ENCODE data around the gene SYNC.
A peak's percentile ranks its signal among the peaks of the same experiment; 100 is the strongest.

Gene SYNC

GRCh38 chr1:32666901-32667566 lies 35.5 kb downstream of the SYNC start:
- H3K4me2 ChIP-seq (ENCODE audit: low read length): peak overlapping the region; percentile 42
- H3K9me3 ChIP-seq (ENCODE audit: control insufficient read depth, low read length): no peaks in the 10 kb centered on the region
- H3K9ac ChIP-seq: no peak overlapping the region
- no peak for TF ChIP-seq CTCF (IDR thresholded peaks at IDR 0.05)
- H3K27me3 ChIP-seq (ENCODE audit: control insufficient read depth, insufficient read depth, low read length): no peaks in the 10 kb centered on the region
- no peak overlapping the region for H2AFZ ChIP-seq
- H3K4me3 ChIP-seq (ENCODE audit: low read depth, low read length): no peak overlapping the region
- peak overlapping the region; percentile 78 for H3K27ac ChIP-seq
- peaks cover 2% of the 10 kb centered on the region for H3K79me2 ChIP-seq
- no peaks in the 10 kb centered on the region for H3K36me3 ChIP-seq (ENCODE audit: control insufficient read depth, insufficient read depth, low read length)
- H3K4me1 ChIP-seq: peaks cover 8% of the 10 kb centered on the region

GRCh38 chr1:32665915-32666314 lies 36.7 kb downstream of the SYNC start:
- peaks cover 2% of the 10 kb centered on the region for H3K79me2 ChIP-seq
- H3K9ac ChIP-seq: no peak overlapping the region
- TF ChIP-seq CTCF (IDR thresholded peaks at IDR 0.05): no peak
- no peaks in the 10 kb centered on the region for H3K27me3 ChIP-seq (ENCODE audit: control insufficient read depth, insufficient read depth, low read length)
- H3K4me2 ChIP-seq (ENCODE audit: low read length): no peak overlapping the region
- no peak overlapping the region for H3K4me3 ChIP-seq (ENCODE audit: low read depth, low read length)
- no peaks in the 10 kb centered on the region for H3K36me3 ChIP-seq (ENCODE audit: control insufficient read depth, insufficient read depth, low read length)
- no peaks in the 10 kb centered on the region for H3K9me3 ChIP-seq (ENCODE audit: control insufficient read depth, low read length)
- H3K4me1 ChIP-seq: peaks cover 8% of the 10 kb centered on the region
- no peak overlapping the region for H2AFZ ChIP-seq
- H3K27ac ChIP-seq: peak overlapping the region; percentile 78

- Histone ChIP-seq H3K79me2 (peaks cover 7% of the 10 kb centered on the region), H3K4me2 (ENCODE audit: low read length) (no peak overlapping the region), H2AFZ (no peak overlapping the region), H3K27ac (no peak overlapping the region), H3K4me1 (no peaks in the 10 kb centered on the region), H3K4me3 (ENCODE audit: low read depth, low read length) (no peak overlapping the region), H3K9me3 (ENCODE audit: control insufficient read depth, low read length) (no peaks in the 10 kb centered on the region), H3K36me3 (ENCODE audit: control insufficient read depth, insufficient read depth, low read length) (no peaks in the 10 kb centered on the region), H3K27me3 (ENCODE audit: control insufficient read depth, insufficient read depth, low read length) (no peaks in the 10 kb centered on the region), H3K9ac (no peak overlapping the region)
- no peak for TF ChIP-seq CTCF (IDR thresholded peaks at IDR 0.05)
Observed at GRCh38 chr1:32659581-32659980, 43.0 kb downstream of the SYNC start.

GRCh38 chr1:32652244-32652962 lies 50.2 kb downstream of the SYNC start:
- Histone ChIP-seq H3K27ac (no peak overlapping the region), H3K27me3 (ENCODE audit: control insufficient read depth, insufficient read depth, low read length) (no peaks in the 10 kb centered on the region), H3K4me1 (peaks cover 4% of the 10 kb centered on the region), H3K36me3 (ENCODE audit: control insufficient read depth, insufficient read depth, low read length) (no peaks in the 10 kb centered on the region), H3K9me3 (ENCODE audit: control insufficient read depth, low read length) (no peaks in the 10 kb centered on the region), H3K4me3 (ENCODE audit: low read depth, low read length) (peak overlapping the region; percentile 94), H3K79me2 (peaks cover 22% of the 10 kb centered on the region), H3K4me2 (ENCODE audit: low read length) (peak overlapping the region; percentile 83), H3K9ac (no peak overlapping the region), H2AFZ (no peak overlapping the region)
- no peak for TF ChIP-seq CTCF (IDR thresholded peaks at IDR 0.05)

Data from parathyroid adenoma (tissue), 2 donors.